ENCODE results near the gene PACSIN1.
"Not testable (repeated sequence)": the region's sequence is repeated elsewhere in the genome, so short reads cannot be mapped to it uniquely, and the experiment has no call there.

The PACSIN1 gene

DNA sequence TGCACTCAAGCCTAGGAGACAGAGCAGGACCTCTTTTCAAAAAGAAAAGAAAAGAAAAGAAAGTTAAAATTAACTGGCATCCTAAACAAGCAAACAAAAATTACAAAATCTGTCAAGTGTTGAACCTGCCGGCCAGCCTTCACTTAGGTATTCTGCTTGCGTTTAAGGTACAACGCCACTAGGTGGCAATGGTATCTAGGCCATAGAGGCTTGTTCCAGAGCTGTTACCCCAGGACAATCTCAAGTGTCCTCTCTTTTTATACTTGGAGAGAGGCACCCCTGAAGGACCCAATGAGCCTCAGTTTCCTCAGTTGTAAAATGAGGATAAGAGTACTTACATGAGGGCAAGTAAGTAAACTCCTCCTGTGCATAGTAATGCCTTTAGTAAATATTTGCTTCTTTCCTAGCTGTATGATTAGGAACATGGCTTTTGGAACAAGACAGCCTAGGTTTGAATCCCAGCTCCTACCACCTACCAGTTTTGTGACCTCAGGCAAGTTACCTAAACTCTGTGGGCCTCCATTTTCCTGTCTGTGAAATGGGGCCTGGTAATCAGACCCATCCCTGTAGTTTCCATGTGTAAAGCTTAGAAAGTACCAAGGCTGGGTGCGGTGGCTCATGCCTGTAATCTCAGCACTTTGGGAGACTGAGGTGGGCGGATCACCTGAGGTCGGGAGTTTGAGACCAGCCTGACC lies 5.8 kb upstream of the PACSIN1 start:
- no peak for DNase-seq

- no peak for DNase-seq
Measured at GRCh38 chr6:34460796-34461507, 4.9 kb upstream of the PACSIN1 start.

- no peak for DNase-seq
Measured at GRCh38 chr6:34462010-34462409, 3.9 kb upstream of the PACSIN1 start.

- no peak for DNase-seq
Measured at GRCh38 chr6:34462551-34462971, 3.3 kb upstream of the PACSIN1 start.

DNA sequence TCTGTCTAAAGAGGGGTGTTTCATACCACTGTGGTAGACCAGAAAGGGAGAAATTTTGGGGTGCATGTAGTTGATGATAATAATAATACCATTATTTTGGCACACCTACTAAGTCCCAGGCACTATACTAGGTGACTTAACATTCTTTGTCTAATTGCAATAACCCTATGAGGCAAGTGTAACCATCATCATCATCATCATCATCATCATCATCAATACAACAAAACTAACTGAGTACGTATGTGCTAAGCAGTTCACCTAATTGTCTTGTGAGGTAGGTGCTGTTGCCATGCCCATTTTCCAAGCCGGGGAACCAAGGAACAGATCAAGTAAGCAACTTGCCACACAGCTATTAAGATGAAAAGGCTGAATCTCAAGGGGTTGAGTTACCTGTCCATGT lies 2.6 kb upstream of the PACSIN1 start:
- no peak for DNase-seq

DNA sequence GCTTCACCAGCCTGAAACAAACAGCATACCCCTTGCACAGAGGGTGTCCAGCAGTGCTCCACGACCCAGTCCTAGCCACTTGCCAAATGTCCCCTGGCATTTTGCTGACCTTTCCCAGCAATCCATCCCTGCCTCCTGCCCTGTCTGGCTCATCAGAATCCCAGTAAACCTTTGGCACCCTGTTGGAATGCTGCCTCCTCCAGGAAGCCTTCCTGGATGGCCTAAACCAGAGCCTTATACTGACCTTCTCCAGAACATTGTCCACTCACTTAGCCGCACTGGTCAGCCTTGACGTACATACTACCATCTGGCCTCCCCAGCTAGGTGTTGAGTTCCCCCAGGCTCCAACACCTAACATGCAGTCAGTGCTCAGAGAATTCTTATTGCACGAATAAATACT lies 2.0 kb upstream of the PACSIN1 start:
- no peak for DNase-seq

- no peak for DNase-seq
Measured at GRCh38 chr6:34466242-34467185, 638 bp downstream of the PACSIN1 start.

DNA sequence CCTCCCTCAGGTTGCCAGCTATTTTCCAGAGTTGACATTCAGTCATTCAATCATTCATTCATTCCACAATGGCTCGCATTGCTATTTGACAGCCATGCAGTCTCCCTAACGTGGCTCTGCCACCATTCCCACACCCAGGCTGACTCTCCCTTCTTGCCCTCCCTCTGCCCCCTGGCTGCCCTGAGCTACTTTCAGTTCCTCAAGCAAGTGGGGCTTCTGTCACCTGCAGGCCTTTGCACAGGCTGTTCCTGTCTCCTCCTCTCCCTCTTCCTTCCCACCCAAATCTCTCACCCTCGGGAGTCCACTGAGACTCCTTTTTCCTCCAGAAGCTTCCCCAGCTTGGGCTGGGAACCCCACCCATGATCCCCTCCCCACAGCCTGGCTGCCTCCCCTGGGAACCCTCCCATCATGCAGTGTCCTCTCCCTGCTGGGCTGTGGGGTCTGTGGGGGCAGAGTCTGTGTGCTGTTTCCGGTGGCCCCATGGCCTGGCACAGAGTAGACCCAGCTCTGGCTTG lies 2.6 kb downstream of the PACSIN1 start:
- no peak for DNase-seq

DNA sequence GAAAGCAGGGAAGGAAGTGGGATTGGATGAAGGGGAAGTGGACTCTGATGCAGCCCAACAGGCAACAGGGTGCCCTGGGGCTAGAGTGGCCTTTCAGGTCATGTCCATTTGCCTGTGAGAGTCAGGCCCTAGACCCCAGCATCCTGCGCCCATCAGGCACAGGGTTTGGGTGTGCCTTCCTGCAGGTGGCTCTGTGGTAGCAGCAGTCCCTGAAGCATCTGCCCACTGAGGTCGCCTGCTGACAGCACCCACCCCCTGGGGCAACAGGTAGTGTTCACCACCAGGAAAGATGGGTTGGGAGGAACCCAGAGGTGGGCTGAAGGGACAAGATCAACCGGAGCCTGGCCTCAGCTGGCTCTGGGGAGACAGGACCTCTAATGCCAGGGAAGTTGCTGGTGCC lies 3.6 kb downstream of the PACSIN1 start:
- DNase-seq: no peak

DNA sequence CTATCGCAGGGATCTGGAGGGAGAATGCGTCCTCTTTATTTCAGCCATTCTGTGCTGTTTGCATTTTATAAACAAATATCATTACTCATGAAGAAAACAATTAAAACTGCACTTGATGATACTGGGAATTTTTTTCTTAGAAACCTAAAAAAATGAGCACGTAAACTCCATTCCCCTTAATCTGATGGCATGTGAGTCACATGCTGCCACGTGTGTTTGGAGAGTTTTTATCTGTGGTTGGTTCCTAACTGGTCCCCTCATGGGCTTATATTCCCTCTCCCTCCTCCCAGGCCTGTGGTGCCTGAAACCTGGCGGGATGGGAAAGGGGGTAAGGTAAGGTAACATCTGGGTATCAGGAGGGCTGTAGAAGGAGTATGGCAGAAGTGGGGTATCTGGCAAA lies 6.5 kb downstream of the PACSIN1 start:
- no peak for DNase-seq

GRCh38 chr6:34473967-34474366 lies 8.1 kb downstream of the PACSIN1 start:
- DNase-seq: no peak

GRCh38 chr6:34474754-34475153 lies 8.9 kb downstream of the PACSIN1 start:
- DNase-seq: no peak

GRCh38 chr6:34475238-34475682 lies 9.4 kb downstream of the PACSIN1 start:
- no peak for DNase-seq

DNA sequence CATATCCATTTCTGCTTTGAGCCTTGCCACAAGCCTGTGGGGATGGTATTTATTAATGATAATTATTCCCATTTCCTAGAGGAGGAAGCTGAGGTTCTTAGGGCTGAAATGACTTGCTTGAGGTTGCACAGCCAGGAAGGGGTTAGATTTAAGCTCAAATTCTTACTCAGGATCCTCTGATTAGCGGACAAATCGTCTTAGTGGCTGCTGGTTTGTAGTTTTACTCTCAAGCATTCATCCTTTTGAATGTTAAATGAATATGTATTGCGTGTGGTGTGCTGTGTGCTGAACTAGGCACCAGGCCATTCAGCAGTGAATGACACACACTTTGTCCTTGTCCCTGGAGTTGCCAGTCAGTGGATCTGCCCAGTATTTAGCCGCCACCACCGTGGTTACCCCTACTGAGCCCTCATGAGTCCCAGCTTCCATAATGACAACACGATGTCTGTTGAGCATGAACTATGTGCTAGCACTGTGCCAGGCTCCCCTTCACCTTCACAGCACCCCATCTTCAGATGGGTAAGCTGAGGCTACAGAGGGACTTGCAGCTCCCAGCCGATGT lies 10.0 kb downstream of the PACSIN1 start:
- DNase-seq: no peak

- DNase-seq: no peak
Measured at GRCh38 chr6:34476447-34476846, 10.6 kb downstream of the PACSIN1 start.

- no peak for DNase-seq
Measured at GRCh38 chr6:34476921-34477320, 11.0 kb downstream of the PACSIN1 start.

DNA sequence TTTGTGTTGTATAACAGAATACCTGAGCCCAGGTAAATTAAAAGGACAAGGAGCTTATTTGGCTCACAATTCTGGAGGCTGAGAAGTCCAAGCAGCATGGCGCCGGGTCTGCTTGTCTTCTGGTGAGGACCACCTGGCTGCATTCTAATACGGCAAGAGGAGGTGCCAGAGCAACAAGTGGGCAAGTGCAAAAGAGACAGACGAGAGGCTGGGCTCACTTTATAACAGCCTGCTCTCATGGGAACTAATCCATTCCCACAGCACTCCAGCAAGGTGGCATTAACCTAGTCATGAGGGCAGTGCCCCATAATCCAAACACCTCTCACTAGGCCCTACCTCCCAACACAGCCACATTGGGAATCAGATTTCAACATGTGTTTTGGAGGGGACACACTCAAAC lies 12.9 kb downstream of the PACSIN1 start:
- no peak for DNase-seq

- not testable (repeated sequence) for DNase-seq
Measured at GRCh38 chr6:34483781-34484180, 17.9 kb downstream of the PACSIN1 start.

DNA sequence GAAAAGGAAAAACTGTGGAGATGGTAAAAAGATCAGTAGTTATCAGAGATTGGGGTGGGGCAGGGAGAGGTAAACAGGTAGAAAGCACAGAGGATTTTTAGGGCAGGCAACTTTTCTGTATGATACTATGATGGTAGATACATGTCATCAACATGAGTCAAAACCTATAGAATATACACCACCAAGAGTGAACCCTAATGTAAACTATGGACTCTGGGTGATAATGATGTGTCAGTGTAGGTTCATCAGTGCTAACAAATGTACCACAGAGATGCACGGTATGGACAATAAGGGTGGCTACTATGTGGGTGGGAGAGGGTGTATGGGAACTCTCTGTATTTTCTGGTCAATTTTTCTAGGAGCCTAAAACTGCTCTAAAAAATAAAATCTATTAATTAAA lies 18.5 kb downstream of the PACSIN1 start:
- DNase-seq: no peak

DNA sequence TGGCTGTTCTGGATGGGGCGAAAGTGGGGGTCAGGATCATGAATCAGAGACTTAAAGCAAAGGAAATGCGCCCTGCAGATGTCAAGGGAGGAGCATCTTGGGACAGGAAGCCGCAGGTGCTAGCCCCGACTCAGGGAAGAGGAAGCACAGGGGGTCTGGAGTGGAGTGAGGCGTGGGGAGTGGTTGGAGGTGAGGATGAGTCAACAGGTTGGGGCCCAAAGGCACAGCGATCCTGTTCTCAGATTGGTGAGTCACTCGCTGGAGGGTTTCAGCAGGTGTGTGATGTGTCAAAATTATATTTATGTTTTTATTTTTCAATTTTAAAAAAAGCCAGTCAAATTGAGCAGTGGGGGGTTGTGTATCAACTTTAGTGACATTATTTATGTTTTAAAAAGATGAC lies 19.0 kb downstream of the PACSIN1 start:
- DNase-seq: no peak

DNA sequence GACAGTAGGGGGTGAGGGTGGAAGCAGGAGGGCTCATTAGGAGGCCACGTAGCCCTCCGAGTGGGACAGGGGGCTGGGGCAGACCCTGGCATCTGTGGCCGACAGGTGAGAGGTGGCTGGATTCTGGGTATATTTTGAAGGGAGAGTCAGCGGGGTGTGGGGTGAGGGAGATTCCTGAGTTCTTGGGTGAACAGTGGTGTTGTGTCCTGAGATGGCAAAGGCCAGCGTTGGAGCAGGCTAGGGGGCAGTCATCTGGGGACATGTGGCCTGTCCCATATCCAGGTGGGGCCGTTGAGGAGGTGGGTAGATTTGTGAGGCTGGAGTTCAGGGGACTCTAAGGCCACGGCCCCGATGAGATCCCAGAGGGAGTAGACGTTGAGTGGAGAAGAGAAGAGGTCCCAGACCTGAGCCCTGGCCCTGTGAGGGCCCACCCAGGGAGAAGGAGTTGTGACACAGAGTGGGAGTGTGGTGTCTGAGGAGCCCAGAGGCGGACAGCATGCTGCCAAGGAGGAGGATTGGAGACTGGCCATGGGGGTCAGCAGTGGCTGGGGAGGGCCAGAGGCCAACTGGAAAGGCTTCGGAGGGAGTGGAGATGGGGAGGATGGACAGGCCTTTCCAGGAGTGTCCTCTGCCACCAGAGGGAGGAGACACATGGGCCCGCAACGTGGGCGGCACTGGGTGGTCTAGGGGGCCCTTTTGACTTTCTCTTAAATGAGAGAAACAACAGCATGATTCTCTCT lies 19.6 kb downstream of the PACSIN1 start:
- no peak for DNase-seq

- no peak for DNase-seq
Measured at GRCh38 chr6:34486106-34486740, 20.3 kb downstream of the PACSIN1 start.

All from NCI-H2081 treated with DMSO at 0.1 percent for 48 hours (cell line).